Activated CD4-positive, CD25-positive, alpha-beta regulatory T cell treated with anti-CD3 and anti-CD28 coated beads, Interleukin-2, amount 50 U/mL, for 16 hours (primary cell): ENCODE measurements around the gene MED9.

ENCODE experiments used
- DNase-seq: peaks from one replicate; pipeline ENCODE4 v3.0.0-alpha.2; 2020; ENCODE audit warnings: low read depth, low spot score

Gene MED9

DNA sequence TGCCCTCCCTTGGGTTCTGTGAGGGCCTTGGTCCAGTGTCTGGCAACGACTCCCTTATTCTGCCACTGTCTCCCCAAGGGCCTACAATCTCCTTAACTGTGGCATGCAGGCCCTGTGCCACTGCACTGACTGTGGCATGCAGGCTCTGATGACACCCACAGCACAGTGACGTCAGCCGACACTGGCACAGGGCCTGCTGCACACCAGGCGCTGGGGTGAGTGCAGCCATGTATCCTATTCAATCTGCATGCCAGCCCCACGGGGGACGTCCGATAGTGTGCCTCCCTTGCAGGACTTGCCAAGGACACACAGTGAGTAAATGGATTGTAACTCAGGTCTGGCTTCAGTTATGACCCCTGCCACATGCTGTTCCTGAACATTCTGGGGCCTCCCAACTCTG lies 59.2 kb downstream of the MED9 start:
- DNase-seq, result no peak

DNA sequence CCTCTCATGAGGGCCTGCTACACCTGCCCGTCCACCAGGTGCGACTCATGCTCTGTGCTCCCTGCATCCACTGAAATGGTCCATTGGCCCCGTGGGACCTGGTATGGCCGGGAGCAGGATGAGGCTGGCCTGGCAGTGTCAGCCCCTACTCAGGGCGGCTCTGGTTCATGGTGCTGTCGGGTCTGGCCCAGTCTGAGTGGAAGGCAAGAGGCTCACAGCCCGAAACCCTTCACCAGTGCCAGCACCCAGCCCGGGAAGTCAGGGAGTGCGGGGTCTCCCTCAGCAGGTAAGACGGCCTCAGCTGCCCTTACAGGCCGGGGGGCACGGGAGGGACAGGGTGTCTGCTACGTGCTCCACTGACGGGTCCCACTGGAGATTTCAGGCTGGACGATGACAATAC lies 59.9 kb downstream of the MED9 start:
- DNase-seq, result no peak

GRCh38 chr17:17537311-17538099 lies 60.7 kb downstream of the MED9 start:
- no peak for DNase-seq

DNA sequence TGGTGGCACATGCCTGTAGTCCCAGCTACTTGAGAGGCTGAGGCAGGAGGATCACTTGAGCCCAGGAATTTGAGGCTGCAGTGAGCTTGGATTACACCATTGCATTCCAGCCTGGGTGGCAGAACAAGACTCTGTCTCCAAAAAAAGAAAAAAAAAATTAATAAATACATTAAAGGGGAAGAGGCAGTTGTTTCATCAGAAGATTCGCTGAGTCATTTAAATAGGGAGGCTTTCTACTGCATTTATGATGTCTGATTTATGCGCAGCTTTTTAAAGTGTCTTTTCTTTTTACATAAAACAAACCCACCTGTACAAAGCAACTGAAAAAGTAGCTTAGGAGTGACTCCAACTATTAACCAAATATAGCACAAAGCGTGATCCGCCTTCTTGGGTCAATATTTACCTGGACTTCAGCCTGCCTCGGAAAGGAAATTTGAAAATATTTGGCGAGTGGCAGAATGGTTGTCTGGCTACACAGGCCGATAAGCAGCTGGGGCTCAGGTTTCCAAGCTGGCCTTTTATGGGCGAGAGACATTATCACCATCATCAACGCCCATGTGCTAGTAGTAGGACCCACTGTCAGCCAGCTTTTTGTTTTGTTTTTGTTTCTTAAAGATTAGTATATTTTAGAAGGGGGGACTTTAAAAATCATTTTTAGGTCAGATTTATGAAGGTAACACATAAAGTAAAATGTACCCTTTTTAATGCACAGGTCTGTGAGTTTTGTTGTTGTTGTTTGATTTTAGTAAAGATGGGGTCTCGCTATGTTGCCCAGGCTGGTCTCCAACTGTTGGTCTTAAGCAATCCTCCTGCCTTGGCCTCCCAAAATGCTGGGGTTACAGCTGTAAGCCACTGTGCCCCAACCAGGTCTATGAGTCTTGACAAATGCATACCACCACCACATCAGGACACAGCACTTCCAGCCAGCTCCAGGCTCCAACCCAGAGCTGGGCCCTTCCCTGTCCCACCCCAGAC lies 61.9 kb downstream of the MED9 start:
- DNase-seq, result no peak

- no peak for DNase-seq
These were observed 62.8 kb downstream of the MED9 start for GRCh38 chr17:17539591-17539990.

- no peak for DNase-seq
These were observed 63.6 kb downstream of the MED9 start for GRCh38 chr17:17540278-17540906.

DNA sequence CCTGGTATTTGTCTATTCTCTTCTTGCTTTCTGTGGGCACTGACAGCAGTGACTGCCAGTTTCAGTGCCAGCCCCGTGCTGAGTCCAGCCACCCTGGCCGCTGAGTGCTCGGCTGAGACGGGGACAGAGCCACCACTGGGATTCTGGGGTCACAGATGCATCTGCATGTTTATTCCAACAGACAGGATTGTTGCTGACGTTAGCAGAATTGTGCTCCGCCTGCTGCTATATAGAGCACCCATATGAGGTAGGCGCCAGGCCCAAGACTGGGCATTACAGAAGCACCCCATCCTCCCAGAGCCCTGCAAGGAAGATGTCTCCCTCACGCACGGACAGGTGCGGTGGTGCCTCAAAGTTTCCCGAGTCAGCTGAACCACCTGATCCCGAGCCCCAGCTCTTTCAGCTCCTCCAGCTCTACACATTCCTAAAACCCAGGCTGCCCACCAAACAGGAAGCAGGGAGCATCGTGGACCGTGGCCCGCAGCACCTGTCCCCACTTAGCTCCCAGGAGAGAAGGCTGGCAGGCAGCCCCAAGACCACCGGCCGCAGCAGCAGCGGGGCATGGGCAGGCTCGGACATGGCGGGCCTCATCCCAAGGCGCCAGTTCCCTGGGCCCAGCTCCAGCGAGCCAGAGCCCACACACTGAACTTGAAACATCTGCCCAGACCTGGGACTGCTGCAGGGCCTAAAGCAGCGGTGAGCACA lies 64.3 kb downstream of the MED9 start:
- no peak for DNase-seq

GRCh38 chr17:17541640-17542001 lies 64.8 kb downstream of the MED9 start:
- DNase-seq, result no peak
